ENCODE data around the gene MRPL10. TPM values are rescaled to one million over a fixed set of nuclear protein-coding genes. Genes with fewer than 3 reads are reported as not detected.

MRPL10 gene
- total and polyA plus RNA-seq, 10 of the 15 experiments (the other 5 are each of a cell fraction or from before 2014, with no cell fraction given) = 18.9 to 61.9 (median 47.3) TPM

- TF ChIP-seq ZNF274 (IDR thresholded peaks at IDR 0.05; ENCODE audit: insufficient read depth, insufficient read length) (no peak), TCF3 (IDR thresholded peaks at IDR 0.05; ENCODE audit: borderline replicate concordance, insufficient read depth, low read depth, low read length) (peak; percentile 57; the same call in 1 of the 2 replicates), ZNF207 (IDR thresholded peaks at IDR 0.05; ENCODE audit: borderline replicate concordance) (0 out of 2 replicates have a peak, but pooled peaks have one; percentile 52), ZSCAN29 (IDR thresholded peaks at IDR 0.05) (no peak), ATF7 (IDR thresholded peaks at IDR 0.05; ENCODE audit: low read depth) (no peak), USF1 (IDR thresholded peaks at IDR 0.05; ENCODE audit: borderline replicate concordance, extremely low read length, insufficient read depth, low read depth, low read length) (peak; percentile 68), E2F8 (IDR thresholded peaks at IDR 0.05; ENCODE audit: low read depth, partially characterized antibody) (no peak), CBX3 (IDR thresholded peaks at IDR 0.05; ENCODE audit: borderline replicate concordance, low read depth) (no peak), SREBF1 (IDR thresholded peaks at IDR 0.05; ENCODE audit: low read length) (no peak; the same call in 1 of the 2 replicates), E4F1 (IDR thresholded peaks at IDR 0.05; ENCODE audit: borderline replicate concordance, partially characterized antibody) (no peak), RCOR1 (conservative IDR thresholded peaks at IDR 0.05; ENCODE audit: low read depth, low read length) (0 out of 2 replicates have a peak, but pooled peaks have one; percentile 45), RFX5 (IDR thresholded peaks at IDR 0.05; ENCODE audit: low read depth, low read length) (0 out of 2 replicates have a peak, but pooled peaks have one; percentile 28), HDAC6 (IDR thresholded peaks at IDR 0.05; ENCODE audit: unreplicated experiment) (no peak), MAX (IDR thresholded peaks at IDR 0.05; ENCODE audit: low read depth, low read length) (no peak; the same call in 1 of the 2 replicates), POU2F2 (IDR thresholded peaks at IDR 0.05; ENCODE audit: borderline replicate concordance, low read depth, low read length) (0 out of 3 replicates have a peak, but pooled peaks have one; percentile 27), ELK1 (IDR thresholded peaks at IDR 0.05; ENCODE audit: low read depth, low read length) (peak; percentile 37; the same call in 1 of the 2 replicates), SP1 (IDR thresholded peaks at IDR 0.05; ENCODE audit: low read depth, low read length) (peak; percentile 32), GABPA (IDR thresholded peaks at IDR 0.05; ENCODE audit: low read depth) (peak; percentile 72; the same call in 1 of the 2 replicates), SMARCA5 (IDR thresholded peaks at IDR 0.05) (0 out of 2 replicates have a peak, but pooled peaks have one; percentile 84), BCL11A (IDR thresholded peaks at IDR 0.05; ENCODE audit: low read depth, low read length) (no peak), BMI1 (IDR thresholded peaks at IDR 0.05; ENCODE audit: borderline replicate concordance) (no peak), ATF3 (IDR thresholded peaks at IDR 0.05; ENCODE audit: borderline replicate concordance, extremely low read depth, low read depth, low read length) (no peak)
These were observed 9.6 kb upstream of the MRPL10 start, which contains the start of gene SCRN2 (continued) for GRCh38 chr17:47840742-47841487.
